WTC11 (cell line): ENCODE results near the gene EVL. TPM values are rescaled to one million over a fixed set of nuclear protein-coding genes. Genes with fewer than 3 reads are reported as not detected.

Source experiments
- ATAC-seq: fragments of 200-7000 bp; cut with Tn5 transposase; 2 replicates; pipeline ENCODE4 v1.10.0; 2021; ENCODE audit warnings: mild to moderate bottlenecking, moderate library complexity
- CTCF ChIA-PET: fragments of 300-600 bp; sonication (Branson Sonifier 250); formaldehyde crosslinking; loops from one replicate; lab custom pipeline; 2021; ENCODE audit warnings: antibody characterized with exemption; lab: Charles Lee
- POLR2A ChIA-PET: fragments of 350-600 bp; sonication (Branson Sonifier 250); formaldehyde crosslinking; loops from one replicate; lab custom pipeline; 2021; ENCODE audit warnings: antibody characterized with exemption; lab: Charles Lee
- DNase-seq: peaks from one replicate; pipeline ENCODE4 v3.0.0; 2021; ENCODE audit warnings: low spot score
- H3K27ac Mint-ChIP-seq: 2 replicates; pipeline ENCODE4 v1.8.0; 2021; ENCODE audit warnings: mixed read lengths
- H3K27me3 Mint-ChIP-seq: 2 replicates; pipeline ENCODE4 v1.8.0; 2021; ENCODE audit warnings: low read depth, mild to moderate bottlenecking, moderate library complexity, mixed read lengths
- H3K36me3 Mint-ChIP-seq: 2 replicates; pipeline ENCODE4 v1.8.0; 2021; ENCODE audit warnings: mixed read lengths
- H3K4me1 Mint-ChIP-seq: 2 replicates; pipeline ENCODE4 v1.8.0; 2022; ENCODE audit warnings: mixed read lengths
- H3K4me3 Mint-ChIP-seq: 2 replicates; pipeline ENCODE4 v1.8.0; 2021; ENCODE audit warnings: mild to moderate bottlenecking, moderate library complexity, mixed read lengths
- H3K9me3 Mint-ChIP-seq: 2 replicates; pipeline ENCODE4 v1.8.0; 2021; ENCODE audit warnings: mixed read lengths
- ATF1 ChIP-seq: sonication (generic); formaldehyde crosslinking; IDR thresholded peaks from 2 replicates; pipeline ENCODE4 v1.8.1; 2023; ENCODE audit warnings: mild to moderate bottlenecking, moderate library complexity, missing genetic modification reagents
- CTCF ChIP-seq: fragments of 200-600 bp; IDR thresholded peaks from 2 replicates; pipeline ENCODE4 v1.8.0; 2022; ENCODE audit warnings: antibody characterized with exemption
- ETV6 ChIP-seq: sonication (generic); formaldehyde crosslinking; IDR thresholded peaks from 2 replicates; pipeline ENCODE4 v1.8.1; 2022; ENCODE audit warnings: mild to moderate bottlenecking, missing genetic modification reagents
- FOXK1 ChIP-seq: sonication (generic); formaldehyde crosslinking; IDR thresholded peaks from 2 replicates; pipeline ENCODE4 v1.8.0; 2022; ENCODE audit warnings: mild to moderate bottlenecking, moderate library complexity, missing genetic modification reagents
- GTF2I ChIP-seq: fragments of 250-450 bp; sonication (Bioruptor Pico); conservative IDR thresholded peaks from 2 replicates; pipeline ENCODE4 v1.4.0; 2021; ENCODE audit warnings: mild to moderate bottlenecking
- JUN ChIP-seq: sonication (generic); formaldehyde crosslinking; IDR thresholded peaks from 2 replicates; pipeline ENCODE4 v1.8.0; 2023; ENCODE audit warnings: mild to moderate bottlenecking, missing genetic modification reagents
- MYBL2 ChIP-seq: sonication (generic); formaldehyde crosslinking; IDR thresholded peaks from 2 replicates; pipeline ENCODE4 v1.8.1; 2023; ENCODE audit warnings: mild to moderate bottlenecking, moderate library complexity, missing genetic modification reagents
- NFE2L1 ChIP-seq: sonication (generic); formaldehyde crosslinking; IDR thresholded peaks from 2 replicates; pipeline ENCODE4 v1.8.1; 2023; ENCODE audit warnings: missing genetic modification reagents
- NFYB ChIP-seq: sonication (generic); formaldehyde crosslinking; conservative IDR thresholded peaks from 2 replicates; pipeline ENCODE4 v1.8.0; 2022; ENCODE audit warnings: low read depth, missing genetic modification reagents
- NR2C2 ChIP-seq: sonication (generic); formaldehyde crosslinking; IDR thresholded peaks from 2 replicates; pipeline ENCODE4 v1.8.0; 2022; ENCODE audit warnings: mild to moderate bottlenecking, missing genetic modification reagents
- RORB ChIP-seq: fragments of 250-450 bp; sonication (Bioruptor Pico); IDR thresholded peaks from 2 replicates; pipeline ENCODE4 v1.9.0; 2021; ENCODE audit warnings: mild to moderate bottlenecking
- ZNF219 ChIP-seq: sonication (generic); formaldehyde crosslinking; IDR thresholded peaks from 2 replicates; pipeline ENCODE4 v1.8.0; 2023; ENCODE audit warnings: missing genetic modification reagents, mild to moderate bottlenecking, borderline replicate concordance
- ZNF232 ChIP-seq: sonication (generic); formaldehyde crosslinking; IDR thresholded peaks from 2 replicates; pipeline ENCODE4 v1.8.0; 2022; ENCODE audit warnings: mild to moderate bottlenecking, missing genetic modification reagents
- ZNF317 ChIP-seq: sonication (generic); formaldehyde crosslinking; IDR thresholded peaks from 2 replicates; pipeline ENCODE4 v1.8.1; 2023; ENCODE audit warnings: low read depth, mild to moderate bottlenecking, moderate library complexity, missing genetic modification reagents, borderline replicate concordance
- ZNF423 ChIP-seq: fragments of 250-450 bp; sonication (Bioruptor Pico); IDR thresholded peaks from 2 replicates; pipeline ENCODE4 v2.1.2; 2022; ENCODE audit warnings: mild to moderate bottlenecking, moderate library complexity
- ZNF425 ChIP-seq: fragments of 250-450 bp; sonication (Bioruptor Pico); conservative IDR thresholded peaks from 2 replicates; pipeline ENCODE4 v1.9.0; 2021; ENCODE audit warnings: mild to moderate bottlenecking
- ZNF671 ChIP-seq: fragments of 250-450 bp; sonication (Bioruptor Pico); IDR thresholded peaks from 2 replicates; pipeline ENCODE4 v1.8.0; 2021; ENCODE audit warnings: mild to moderate bottlenecking
- total RNA-seq: library from RNA; stranded (reverse); gene quantifications from 3 replicates; pipeline ENCODE4 v1.2.3, GENCODE V29; 2021
- TF ChIP-seq, protein P1 (sequence below): fragments of 250-450 bp; sonication (Bioruptor Pico); IDR thresholded peaks from 2 replicates; pipeline ENCODE4 v2.1.2; 2022; ENCODE audit warnings: mild to moderate bottlenecking, moderate library complexity
- TF ChIP-seq, protein P2 (sequence below): fragments of 250-450 bp; sonication (Bioruptor Pico); IDR thresholded peaks from 2 replicates; pipeline ENCODE4 v1.8.0; 2021; ENCODE audit warnings: mild to moderate bottlenecking
- TF ChIP-seq, protein P3 (sequence below): sonication (generic); formaldehyde crosslinking; IDR thresholded peaks from 2 replicates; pipeline ENCODE4 v1.8.1; 2023; ENCODE audit warnings: mild to moderate bottlenecking, missing genetic modification reagents, moderate library complexity

EVL gene
- total RNA-seq, 1 experiment from 2014 or later, result 60.8 TPM

DNA sequence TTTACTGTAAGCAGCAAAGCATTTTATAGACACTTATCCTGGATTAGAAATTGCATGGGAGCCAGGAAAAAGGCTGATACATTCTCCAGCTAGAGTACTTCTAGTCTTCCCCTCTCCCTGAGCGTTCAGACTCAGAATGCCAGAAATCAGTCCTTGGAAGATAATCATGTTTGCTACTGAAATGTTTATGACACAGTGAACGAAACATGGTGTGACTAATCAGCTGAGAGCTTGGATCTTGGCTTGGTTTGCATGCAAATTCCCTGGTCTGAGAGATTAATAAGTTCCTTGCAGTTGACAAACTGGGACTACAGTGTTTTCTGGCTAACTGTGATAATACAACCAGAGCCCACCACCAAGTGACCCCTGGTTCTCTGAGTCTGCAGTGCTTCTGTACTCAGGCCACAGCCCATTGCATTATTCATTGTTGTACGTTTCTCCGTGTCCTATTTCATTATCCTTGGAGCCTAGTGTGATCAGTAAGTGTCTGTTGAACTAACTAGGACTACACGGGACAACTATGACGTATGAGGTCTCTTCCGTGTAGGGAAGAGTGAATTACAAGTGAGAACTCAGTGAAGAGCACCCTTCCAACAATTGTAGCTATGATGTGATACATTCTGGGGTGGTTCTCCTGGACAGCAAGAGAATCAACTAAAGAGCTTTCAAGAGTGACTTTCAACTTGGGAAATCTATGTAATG lies 34.6 kb upstream of the EVL start (continued):
- TF ChIP-seq ZNF425 (CRISPR knock-in tag) (no peak), NFE2L1 (CRISPR knock-in tag) (no peak), ZNF219 (no peak), NR2C2 (CRISPR knock-in tag) (no peak), MYBL2 (CRISPR knock-in tag) (no peak), NFYB (CRISPR knock-in tag) (no peak), ETV6 (CRISPR knock-in tag) (no peak), ZNF671 (CRISPR knock-in tag) (no peak), ATF1 (no peak)
- TF ChIP-seq, protein P1, sequence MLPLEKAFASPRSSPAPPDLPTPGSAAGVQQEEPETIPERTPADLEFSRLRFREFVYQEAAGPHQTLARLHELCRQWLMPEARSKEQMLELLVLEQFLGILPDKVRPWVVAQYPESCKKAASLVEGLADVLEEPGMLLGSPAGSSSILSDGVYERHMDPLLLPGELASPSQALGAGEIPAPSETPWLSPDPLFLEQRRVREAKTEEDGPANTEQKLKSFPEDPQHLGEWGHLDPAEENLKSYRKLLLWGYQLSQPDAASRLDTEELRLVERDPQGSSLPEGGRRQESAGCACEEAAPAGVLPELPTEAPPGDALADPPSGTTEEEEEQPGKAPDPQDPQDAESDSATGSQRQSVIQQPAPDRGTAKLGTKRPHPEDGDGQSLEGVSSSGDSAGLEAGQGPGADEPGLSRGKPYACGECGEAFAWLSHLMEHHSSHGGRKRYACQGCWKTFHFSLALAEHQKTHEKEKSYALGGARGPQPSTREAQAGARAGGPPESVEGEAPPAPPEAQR (CRISPR knock-in tag), result no peak

GRCh38 chr14:100031506-100032281 lies 33.5 kb upstream of the EVL start:
- DNase-seq (no peak), ATAC-seq (no peak)
- no peak for TF ChIP-seq JUN (CRISPR knock-in tag)
- TF ChIP-seq ZNF423 (CRISPR knock-in tag), result no peak
- TF ChIP-seq RORB (CRISPR knock-in tag), result no peak
- no peak for TF ChIP-seq ZNF232 (CRISPR knock-in tag)
- TF ChIP-seq GTF2I (CRISPR knock-in tag), result no peak
- ChIA-PET CTCF (interaction anchor here (1.7 kb wide), 1 partner anchor 93 kb away, joined by 5 read pairs; no protein-coding TSS in a partner anchor), POLR2A (no interaction called here)
- H3K9me3 Mint-ChIP-seq, result no peaks in the 10 kb centered on the region
- no peak overlapping the region for H3K27ac Mint-ChIP-seq
- no peaks in the 10 kb centered on the region for H3K4me1 Mint-ChIP-seq
- no peak overlapping the region for H3K4me3 Mint-ChIP-seq
- peaks cover 44% of the 10 kb centered on the region for H3K27me3 Mint-ChIP-seq
- no peaks in the 10 kb centered on the region for H3K36me3 Mint-ChIP-seq

DNA sequence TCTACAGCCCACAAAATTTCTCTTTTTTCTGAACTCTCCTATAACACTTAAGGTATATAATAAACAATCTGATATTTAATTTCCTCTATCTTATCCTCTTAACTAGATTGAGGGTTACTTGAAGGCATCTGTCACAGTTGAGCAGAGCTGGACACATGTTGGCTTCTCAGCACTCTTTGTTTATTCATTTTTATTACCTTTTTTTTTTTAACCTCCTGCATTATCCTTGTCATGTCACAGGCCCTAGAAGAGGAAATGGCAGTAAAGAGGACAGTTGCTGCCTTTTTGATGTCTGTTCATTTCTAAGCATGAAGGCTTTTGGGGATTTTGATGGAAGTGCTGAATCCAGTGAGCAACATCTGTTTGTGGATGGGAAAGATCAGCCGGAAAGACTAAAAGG lies 32.5 kb upstream of the EVL start:
- CTCF ChIA-PET, result interaction anchor here (1.3 kb wide), 1 partner anchor 70 kb away, joined by 3 read pairs; no protein-coding TSS in a partner anchor
- no peaks in the 10 kb centered on the region for H3K36me3 Mint-ChIP-seq
- TF ChIP-seq CTCF (no peak), RORB (CRISPR knock-in tag) (no peak), JUN (CRISPR knock-in tag) (no peak), ZNF317 (CRISPR knock-in tag) (no peak), FOXK1 (CRISPR knock-in tag) (no peak)
- TF ChIP-seq, protein P2, sequence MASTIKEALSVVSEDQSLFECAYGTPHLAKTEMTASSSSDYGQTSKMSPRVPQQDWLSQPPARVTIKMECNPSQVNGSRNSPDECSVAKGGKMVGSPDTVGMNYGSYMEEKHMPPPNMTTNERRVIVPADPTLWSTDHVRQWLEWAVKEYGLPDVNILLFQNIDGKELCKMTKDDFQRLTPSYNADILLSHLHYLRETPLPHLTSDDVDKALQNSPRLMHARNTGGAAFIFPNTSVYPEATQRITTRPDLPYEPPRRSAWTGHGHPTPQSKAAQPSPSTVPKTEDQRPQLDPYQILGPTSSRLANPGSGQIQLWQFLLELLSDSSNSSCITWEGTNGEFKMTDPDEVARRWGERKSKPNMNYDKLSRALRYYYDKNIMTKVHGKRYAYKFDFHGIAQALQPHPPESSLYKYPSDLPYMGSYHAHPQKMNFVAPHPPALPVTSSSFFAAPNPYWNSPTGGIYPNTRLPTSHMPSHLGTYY (CRISPR knock-in tag), result no peak
- TF ChIP-seq, protein P3, sequence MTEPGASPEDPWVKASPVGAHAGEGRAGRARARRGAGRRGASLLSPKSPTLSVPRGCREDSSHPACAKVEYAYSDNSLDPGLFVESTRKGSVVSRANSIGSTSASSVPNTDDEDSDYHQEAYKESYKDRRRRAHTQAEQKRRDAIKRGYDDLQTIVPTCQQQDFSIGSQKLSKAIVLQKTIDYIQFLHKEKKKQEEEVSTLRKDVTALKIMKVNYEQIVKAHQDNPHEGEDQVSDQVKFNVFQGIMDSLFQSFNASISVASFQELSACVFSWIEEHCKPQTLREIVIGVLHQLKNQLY (CRISPR knock-in tag), result no peak
- no peaks in the 10 kb centered on the region for H3K4me1 Mint-ChIP-seq
- DNase-seq (no peak), ATAC-seq (no peak)
- POLR2A ChIA-PET, result no interaction called here
- H3K27me3 Mint-ChIP-seq, result peaks cover 35% of the 10 kb centered on the region
- no peak overlapping the region for H3K27ac Mint-ChIP-seq
- no peaks in the 10 kb centered on the region for H3K9me3 Mint-ChIP-seq
- H3K4me3 Mint-ChIP-seq, result no peak overlapping the region
